Activated gamma-delta T cell treated with Interleukin-2 at 50 U/mL for 16 hours (primary cell): ENCODE measurements around the gene CAMK1.

Source experiments
- DNase-seq: peaks from one replicate; pipeline ENCODE4 v3.0.0-alpha.2; 2020

CAMK1 gene

GRCh38 chr3:9770276-9770812 lies 597 bp upstream of the CAMK1 start:
- DNase-seq, result no peak

- DNase-seq, result no peak
Measured at GRCh38 chr3:9769012-9769411, 735 bp downstream of the CAMK1 start.

- no peak for DNase-seq
Measured at GRCh38 chr3:9768141-9768775, 1.5 kb downstream of the CAMK1 start.

DNA sequence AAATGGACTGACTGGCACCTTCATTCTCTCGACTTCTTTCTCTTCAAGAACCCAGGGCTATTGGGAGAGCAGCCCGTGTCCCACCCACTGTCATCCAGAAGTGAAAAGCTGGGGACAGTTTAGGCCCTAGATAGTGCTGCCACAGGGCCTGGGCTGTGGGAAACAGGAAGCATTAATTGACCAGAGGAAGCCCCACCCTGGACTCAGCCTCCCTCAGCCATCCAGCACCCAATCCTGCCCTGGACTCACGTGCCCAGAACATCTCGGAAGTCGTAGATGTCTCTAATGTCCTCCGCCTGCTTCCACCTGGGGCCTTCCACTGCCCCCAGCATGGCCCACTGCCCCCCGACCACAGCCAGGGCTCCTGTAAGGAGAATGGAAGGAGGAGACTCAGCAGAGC lies 2.3 kb downstream of the CAMK1 start:
- DNase-seq, result no peak

DNA sequence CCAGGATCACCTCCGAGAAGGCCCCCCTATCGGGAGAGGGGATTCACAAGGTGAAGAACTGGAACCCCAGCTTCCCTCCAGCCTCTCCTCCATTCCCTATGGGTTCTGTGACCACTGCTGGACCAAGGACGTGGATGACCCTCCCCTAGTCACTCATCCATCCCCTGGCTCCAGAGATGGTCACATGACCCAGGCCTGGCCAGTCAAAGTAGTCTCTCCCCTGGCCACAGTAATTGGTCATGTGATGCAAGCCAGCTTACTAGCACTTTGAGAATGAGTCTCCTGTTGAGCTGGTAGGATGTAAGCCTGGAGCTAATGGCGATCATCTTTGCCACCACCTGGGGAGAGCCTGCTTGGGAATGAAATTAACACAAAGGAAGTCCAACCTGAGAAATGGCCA lies 3.9 kb downstream of the CAMK1 start:
- no peak for DNase-seq

GRCh38 chr3:9762871-9763270 lies 6.9 kb downstream of the CAMK1 start:
- DNase-seq, result no peak

DNA sequence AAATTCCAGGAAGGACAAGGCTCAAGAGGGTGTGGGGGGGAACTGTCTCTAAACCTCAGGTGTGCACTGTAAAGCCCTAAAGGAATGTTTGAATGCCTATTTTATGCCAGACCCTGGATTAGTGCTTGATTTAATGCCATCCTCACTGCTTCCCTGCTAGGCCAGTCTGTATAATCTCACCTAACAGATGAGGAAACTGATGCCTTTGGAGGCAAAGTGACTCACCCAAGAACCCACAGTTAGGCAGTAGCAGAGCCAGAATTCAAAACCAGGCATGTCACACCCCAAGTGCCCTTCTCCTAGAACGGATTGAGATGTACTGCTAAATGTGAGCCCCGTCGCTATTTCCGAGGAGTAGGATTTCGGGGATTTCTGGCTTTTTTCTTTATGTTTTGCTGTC lies 7.8 kb downstream of the CAMK1 start:
- DNase-seq, result no peak

- DNase-seq, result no peak
Measured at GRCh38 chr3:9760779-9761505, 8.8 kb downstream of the CAMK1 start.

- DNase-seq, result no peak
Measured at GRCh38 chr3:9757427-9757826, 12.3 kb downstream of the CAMK1 start.

- DNase-seq, result no peak
Measured at GRCh38 chr3:9754678-9755077, 15.1 kb downstream of the CAMK1 start.

DNA sequence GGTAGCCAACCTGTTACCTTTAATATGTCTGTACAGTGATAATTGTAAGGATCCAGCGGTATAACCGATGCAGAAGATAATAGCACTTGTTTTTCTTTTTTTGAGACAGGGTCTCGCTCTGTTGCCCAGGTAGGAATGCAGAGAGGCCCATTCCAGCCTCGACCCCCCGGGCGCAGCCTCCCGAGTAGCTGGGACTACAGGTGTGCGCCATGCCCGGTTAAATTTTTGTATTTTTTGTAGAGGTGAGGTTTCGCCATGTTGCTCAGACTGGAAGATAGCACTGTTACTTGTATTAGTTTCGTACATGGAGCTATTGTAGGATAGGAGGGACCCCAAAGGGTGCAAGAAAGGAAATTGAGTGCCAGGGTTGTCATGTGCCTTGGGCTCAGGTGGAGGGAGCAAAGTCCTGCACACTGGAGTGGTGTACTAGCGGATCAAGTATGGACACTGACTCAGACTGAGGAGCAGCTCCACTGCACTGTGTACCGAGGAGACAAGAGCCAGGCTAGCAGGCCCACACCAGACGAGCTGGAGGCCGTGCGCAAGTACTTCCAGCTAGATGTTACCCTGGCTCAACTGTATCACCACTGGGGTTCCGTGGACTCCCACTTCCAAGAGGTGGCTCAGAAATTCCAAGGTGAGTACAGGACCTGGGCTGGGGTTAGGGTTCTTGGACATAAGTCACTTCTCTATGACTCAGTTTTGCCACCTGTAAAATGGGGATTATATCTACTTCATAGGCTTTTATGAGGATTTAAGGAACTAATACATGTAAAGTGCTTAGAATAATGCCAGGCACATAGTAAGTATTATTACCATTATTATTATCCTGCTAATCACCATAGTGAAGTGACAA lies 19.0 kb downstream of the CAMK1 start:
- no peak for DNase-seq

DNA sequence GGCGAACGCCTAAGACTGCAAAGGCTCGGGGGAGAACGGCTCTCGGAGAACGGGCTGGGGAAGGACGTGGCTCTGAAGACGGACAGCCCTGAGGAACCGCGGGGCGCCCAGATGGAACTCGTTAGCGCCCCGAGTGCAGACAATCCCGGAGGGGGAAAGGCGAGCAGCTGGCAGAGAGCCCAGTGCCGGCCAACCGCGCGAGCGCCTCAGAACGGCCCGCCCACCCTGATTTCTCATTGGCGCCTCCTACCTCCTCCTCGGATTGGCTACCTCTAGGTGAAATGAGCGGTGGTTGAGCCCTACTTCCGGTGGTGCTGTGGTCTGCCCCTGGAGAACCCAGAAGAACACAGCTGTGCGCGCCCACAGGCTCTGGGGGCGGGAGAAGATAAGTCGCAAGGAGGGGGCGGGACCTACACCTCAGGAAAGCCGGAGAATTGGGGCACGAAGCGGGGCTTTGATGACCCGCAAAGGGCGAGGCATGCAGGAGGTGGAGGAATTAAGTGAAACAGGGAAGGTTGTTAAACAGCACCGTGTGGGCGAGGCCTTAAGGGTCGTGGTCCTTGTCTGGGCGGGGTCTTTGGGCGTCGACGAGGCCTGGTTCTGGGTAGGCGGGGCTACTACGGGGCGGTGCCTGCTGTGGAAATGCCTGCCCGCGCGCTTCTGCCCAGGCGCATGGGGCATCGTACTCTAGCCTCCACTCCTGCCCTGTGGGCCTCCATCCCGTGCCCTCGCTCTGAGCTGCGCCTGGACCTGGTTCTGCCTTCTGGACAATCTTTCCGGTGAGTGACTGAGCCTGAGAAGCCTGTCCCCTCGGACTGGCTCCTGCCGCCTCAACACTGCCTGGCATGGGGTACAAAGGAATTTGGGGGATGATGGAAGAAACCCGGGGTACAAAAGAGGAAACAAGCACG lies 19.8 kb downstream of the CAMK1 start, which contains the start of gene OGG1:
OGG1 (plus strand) TSS at position 308 of the 911 bp plus-strand sequence; CDS start at position 643, 335 bp downstream.
- peak; percentile 94 for DNase-seq

GRCh38 chr3:9749296-9749644 lies 20.5 kb downstream of the CAMK1 start:
- no peak for DNase-seq

DNA sequence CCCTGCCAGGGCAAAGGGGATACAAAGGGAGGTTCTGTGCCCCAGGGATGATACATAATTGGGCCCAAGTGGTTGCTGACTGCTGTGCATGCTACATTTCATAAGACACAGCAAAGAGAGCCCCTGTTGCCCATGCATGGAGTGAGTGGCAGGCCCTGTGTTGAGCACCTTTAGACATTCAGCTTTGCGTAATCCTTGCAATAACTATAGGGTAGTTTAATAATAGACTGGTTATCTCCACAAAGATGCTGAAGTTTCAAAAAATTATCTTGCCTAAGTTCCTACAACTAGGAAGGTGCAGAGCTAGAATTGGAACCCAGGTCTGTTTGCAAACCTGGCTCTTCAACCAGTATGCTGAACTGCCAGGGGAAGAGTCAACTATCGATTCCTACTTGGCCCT lies 21.7 kb downstream of the CAMK1 start:
- no peak for DNase-seq

DNA sequence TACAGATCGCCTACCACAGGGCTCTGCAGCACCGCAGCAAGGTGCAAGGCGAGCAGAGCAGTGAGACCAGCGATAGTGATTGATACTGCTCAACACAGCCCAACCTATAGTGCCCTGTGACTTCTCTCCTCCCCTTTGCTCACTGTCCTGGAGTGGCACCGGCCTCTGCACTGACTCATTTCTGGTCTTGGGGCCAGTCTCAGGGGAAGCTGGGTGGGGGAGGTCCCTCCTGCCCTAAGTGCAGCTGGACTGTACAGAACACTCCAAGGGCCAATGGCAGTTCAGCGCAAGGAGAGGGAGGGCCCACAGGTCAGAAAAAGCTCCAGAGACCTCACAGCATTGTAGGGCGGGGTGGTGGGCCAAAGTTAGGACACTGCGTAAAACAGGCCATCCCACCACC lies 22.5 kb downstream of the CAMK1 start:
- no peak for DNase-seq

- no peak for DNase-seq
Measured at GRCh38 chr3:9746330-9746729, 23.4 kb downstream of the CAMK1 start.

GRCh38 chr3:9745521-9745920 lies 24.2 kb downstream of the CAMK1 start:
- DNase-seq, result no peak

DNA sequence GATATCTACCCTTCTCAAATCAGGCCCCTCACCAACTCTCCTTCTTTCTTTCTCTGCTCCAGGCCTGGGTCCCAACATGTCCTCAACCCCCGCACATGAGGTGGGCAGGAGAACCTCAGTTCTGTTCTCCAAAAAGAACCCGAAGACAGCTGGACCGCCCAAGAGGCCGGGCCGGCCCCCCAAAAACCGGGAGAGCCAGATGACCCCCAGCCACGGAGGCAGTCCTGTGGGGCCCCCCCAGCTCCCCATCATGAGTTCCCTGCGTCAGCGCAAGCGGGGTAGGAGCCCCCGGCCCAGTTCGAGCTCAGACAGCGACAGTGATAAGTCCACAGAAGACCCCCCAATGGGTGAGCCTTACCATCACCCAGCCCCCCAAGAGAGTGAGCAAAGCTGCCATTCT lies 25.6 kb downstream of the CAMK1 start:
- DNase-seq, result no peak

DNA sequence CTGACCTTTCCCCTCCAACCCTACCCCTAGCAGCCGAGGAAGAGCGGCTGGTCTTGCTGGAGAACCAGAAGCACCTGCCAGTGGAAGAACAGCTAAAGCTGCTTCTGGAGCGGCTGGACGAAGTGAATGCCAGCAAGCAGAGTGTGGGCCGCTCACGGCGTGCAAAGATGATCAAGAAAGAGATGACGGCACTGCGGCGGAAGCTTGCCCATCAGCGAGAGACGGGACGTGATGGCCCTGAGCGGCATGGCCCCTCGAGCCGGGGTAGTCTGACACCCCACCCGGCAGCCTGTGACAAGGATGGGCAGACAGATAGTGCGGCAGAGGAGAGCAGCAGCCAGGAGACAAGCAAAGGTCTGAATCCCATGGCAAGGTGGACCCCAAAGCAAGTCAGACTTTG lies 26.2 kb downstream of the CAMK1 start:
- DNase-seq, result no peak

DNA sequence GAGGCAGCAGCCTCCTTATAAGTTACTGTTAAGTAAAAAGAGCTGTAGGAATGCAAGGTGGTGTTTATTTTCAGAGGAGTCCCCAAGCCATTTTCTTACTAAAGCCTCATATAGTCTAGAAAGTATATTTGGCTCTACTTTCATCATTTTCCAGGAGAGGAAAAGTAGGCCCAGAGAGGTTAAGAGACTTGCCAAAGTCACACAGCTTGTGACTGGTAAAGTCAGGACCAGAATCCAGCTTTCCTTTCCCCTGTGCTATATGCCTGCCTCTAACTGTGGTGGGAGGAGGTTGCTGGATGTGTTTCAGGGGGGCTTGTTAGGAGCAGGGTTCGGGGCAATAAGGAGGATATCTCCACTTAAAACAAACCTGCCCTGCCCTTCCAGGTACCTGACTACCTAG lies 27.2 kb downstream of the CAMK1 start:
- no peak for DNase-seq

DNA sequence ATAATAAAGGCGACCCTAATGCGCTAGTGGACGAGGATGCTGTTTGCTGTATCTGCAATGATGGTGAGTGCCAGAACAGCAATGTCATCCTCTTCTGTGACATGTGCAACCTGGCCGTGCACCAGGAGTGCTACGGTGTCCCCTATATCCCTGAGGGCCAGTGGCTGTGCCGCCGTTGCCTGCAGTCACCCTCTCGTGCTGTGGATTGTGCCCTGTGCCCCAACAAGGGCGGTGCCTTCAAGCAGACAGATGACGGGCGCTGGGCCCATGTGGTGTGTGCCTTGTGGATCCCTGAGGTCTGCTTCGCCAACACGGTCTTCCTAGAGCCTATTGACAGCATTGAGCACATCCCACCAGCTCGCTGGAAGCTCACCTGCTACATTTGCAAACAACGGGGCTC lies 30.6 kb downstream of the CAMK1 start:
- no peak for DNase-seq

GRCh38 chr3:9736831-9737230 lies 32.9 kb downstream of the CAMK1 start:
- no peak for DNase-seq

DNA sequence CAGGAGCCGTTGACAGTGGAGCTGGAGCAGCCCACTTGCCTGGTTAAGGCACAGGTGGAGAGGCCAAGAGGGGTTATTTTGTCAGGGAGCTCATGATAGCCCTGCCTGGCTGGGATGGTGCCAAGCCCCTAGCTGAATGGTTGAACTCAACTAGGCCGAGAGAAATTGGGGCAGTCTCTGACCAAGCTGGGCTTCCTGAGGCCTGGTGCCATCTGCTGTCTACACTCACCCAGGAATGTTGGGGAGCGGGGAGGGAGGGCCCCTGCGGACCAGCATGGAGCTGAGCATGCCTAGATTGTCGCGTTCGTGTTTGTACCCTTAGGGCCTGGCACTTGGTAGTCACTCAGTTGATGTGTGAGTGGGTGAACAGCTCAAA lies 37.0 kb downstream of the CAMK1 start:
- DNase-seq, result no peak
